GM18505 (cell line): ENCODE measurements around the gene CBL.
"Not testable (repeated sequence)": the region's sequence is repeated elsewhere in the genome, so short reads cannot be mapped to it uniquely, and the experiment has no call there.

Experiments
- ATAC-seq: cut with Tn5 transposase; IDR thresholded peaks from one replicate; pipeline ENCODE4 v1.9.1; 2021; ENCODE audit not compliant: unreplicated experiment
- POLR2A ChIP-seq: IDR thresholded peaks from 4 replicates; pipeline ENCODE4 v1.6.1; 2011; ENCODE audit warnings: borderline replicate concordance; ENCODE audit not compliant: insufficient read depth, insufficient read length; ENCODE audit errors: extremely low read depth

CBL gene

DNA sequence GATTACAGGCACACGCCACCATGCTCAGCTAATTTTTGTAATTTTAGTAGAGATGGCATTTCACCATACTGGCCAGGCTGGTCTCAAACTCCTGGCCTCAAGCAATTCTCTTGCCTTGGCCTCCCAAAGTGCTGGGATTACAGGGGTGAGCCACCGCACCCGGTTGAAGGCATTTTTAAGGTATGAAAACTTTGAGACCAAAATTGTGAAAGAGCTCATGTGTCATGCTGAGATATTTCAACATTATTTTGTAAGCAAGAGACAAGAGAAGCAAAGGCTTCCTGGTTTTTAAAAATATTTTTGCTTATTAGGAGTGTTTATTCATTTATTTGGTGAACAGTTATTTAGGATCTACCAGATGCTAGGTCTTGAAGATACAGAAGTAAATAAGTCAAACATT, 14.0 kb upstream of the CBL start:
- no peak for ATAC-seq
- TF ChIP-seq POLR2A = no peak

GRCh38 chr11:119193001-119193400, 13.1 kb upstream of the CBL start:
- no peak for ATAC-seq
- no peak for TF ChIP-seq POLR2A

DNA sequence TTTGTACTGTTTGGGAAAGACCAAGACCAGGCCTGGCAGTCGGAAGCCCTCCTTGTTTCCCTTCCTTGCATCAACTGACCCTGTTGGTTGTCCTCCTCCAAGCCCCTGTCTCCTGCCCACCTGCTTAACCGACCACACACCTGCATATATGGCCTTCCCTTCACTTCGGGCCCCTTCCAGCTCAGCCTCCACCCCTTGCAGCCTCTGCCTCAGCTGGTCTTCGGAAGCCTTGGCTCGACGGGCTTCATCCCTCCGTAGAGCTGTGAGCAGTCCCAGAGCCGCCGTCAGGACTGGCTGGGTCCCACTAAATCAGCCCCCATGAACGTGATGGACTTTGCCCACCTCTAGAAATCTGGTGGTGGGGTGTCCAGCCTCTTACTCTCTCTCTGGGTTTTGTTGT, 12.5 kb upstream of the CBL start:
- no peak for TF ChIP-seq POLR2A
- ATAC-seq = no peak

GRCh38 chr11:119194811-119195440, 11.2 kb upstream of the CBL start:
- no peak for ATAC-seq

GRCh38 chr11:119195680-119196079, 10.5 kb upstream of the CBL start:
- no peak for ATAC-seq
- no peak for TF ChIP-seq POLR2A

More at GRCh38 chr11:119194811-119195440, 11.2 kb upstream of the CBL start:
- TF ChIP-seq POLR2A = no peak

DNA sequence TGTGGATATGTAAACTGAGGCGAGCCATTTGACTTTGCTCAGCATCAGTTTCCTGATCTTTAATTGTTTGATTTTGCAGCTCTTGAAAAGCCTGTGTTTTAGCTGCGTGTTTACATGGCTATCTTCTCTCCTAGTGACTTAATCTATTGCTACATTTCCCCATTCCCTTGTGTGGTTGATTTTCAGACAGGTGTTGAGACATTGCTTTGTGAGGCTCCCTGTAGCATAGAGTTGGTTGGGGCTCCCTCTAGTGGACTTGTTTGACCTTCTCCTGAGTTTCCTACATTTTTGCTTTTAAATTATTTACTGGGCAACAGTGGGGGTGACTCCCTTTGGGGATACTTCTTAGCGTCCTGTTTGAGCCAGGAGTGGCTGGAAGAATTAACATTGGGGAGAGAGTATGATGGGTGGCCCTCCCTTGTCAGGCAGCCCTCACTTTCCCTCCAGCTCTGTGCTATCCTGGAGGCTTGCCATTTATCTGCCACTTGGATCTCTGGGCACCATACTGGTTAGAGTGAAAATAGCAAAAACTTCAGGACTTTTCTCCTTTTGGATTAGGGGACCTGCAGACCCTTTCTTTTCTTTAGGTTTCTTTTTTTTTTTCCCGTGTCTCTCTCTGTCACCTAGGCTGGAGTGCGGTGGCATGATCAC, 9.2 kb upstream of the CBL start:
- no peak for ATAC-seq
- TF ChIP-seq POLR2A = no peak

GRCh38 chr11:119198925-119199324, 7.2 kb upstream of the CBL start:
- no peak for TF ChIP-seq POLR2A
- ATAC-seq = no peak

GRCh38 chr11:119201236-119201635, 4.9 kb upstream of the CBL start:
- not testable (repeated sequence) for ATAC-seq

DNA sequence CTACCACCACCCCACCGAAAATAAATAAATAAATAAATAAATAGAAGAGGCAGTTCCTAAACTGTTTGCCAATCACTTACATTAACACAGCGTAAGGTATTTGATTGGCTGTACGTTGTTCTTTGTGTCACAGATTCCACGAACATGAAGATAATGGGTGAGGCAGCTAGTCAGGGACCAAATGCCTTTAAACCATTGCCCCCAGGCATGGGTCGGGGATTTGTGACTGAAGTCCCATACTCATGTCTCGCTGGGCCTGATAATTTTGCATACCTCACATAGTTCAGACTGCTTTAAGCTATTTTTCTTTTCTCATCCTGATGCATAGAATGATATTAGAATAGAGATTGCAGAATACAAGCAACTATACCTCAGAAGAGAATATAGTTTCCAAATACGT, 3.6 kb upstream of the CBL start:
- ATAC-seq = no peak
- TF ChIP-seq POLR2A = no peak

DNA sequence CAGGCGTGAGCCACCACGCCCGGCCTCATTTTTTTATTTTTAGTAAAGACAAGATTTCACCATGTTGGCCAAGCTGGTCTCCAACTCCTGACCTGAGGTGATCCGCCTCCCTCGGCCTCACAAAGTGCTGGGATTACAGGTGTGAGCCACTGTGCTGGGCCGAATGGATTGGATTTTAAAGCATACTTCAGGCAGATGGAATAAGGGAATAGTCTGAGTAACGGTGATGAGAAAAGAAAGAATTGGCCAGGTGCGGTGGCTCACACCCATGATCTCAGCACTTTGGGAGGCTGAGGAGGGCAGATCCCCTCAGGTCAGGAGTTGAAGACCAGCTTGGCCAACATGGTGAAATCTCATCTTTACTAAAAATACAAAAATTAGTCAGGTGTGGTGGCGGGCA, 2.1 kb upstream of the CBL start:
- ATAC-seq = no peak
- no peak for TF ChIP-seq POLR2A

DNA sequence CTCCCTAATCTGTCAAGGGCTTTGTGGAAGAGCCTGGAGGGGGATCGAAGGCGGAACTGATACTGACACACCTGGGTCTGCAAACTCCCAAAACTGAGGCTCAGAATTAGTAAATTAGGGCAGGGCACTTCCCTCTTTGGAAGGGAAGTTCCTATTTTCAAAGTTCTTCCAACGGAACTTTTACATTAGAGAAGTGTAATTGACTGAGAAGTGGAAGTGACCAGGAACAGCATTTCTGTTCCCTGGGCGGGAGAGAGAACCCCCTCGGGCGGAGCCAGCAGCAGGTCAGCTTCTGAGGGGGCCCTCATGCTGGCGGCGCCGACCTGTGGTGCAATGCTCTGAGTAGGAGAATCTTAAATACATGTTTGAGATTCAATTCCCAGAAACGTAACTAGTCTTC, 1.1 kb upstream of the CBL start:
- no peak for TF ChIP-seq POLR2A
- ATAC-seq = no peak

DNA sequence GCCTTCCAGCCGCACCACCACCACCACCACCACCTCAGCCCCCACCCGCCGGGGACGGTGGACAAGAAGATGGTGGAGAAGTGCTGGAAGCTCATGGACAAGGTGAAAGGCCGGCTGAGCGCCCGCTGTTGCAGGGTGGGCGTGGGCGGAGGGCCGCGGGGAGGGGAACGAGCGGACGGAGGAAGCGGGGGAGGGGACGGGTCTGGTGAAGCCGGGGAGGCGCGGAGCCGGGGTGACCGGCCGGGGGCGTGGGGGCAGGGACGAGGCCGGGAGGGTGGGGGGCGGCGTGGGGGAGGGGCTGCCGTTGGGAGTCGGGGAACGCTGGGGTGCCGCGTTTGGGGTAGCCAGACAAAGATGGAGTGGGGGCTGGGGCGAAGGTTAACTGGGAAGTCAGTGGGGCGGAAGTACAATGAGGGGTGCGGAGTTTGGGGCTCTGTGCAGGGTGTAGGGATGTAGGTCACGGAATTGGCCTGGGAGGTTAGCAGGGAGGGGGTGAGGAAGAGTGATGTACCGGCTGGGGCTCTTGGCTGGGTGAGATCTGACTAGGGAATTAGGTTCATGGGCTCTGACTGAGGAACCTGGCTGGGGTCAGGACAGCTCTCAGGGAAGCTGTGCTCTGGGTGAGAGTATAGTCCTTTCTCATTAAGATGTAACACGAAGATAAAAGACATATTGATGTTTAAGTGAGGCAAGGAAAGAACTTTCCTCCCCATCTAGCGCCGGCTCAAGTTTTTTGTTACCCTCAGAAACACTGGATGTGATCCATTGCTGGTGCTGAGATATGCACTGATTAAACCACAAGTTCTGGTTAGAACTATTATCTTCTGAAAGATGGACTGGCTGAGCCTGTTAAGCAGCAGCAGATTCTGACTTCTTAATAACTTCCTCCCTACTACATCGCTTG, 624 bp downstream of the CBL start:
- peak; percentile 14 for ATAC-seq
- no peak for TF ChIP-seq POLR2A

- ATAC-seq = no peak
- TF ChIP-seq POLR2A = no peak
Measured at GRCh38 chr11:119207415-119207960, 1.3 kb downstream of the CBL start.
